NCI-H2081 treated with DMSO at 0.1 percent for 48 hours (cell line): Measurements from ENCODE around the gene VPS26A.
"Not testable (repeated sequence)": the region's sequence is repeated elsewhere in the genome, so short reads cannot be mapped to it uniquely, and the experiment has no call there.

Source experiments
- DNase-seq: peaks from one replicate; lab custom pipeline; 2025; lab: John Stamatoyannopoulos, UW

Gene VPS26A

DNA sequence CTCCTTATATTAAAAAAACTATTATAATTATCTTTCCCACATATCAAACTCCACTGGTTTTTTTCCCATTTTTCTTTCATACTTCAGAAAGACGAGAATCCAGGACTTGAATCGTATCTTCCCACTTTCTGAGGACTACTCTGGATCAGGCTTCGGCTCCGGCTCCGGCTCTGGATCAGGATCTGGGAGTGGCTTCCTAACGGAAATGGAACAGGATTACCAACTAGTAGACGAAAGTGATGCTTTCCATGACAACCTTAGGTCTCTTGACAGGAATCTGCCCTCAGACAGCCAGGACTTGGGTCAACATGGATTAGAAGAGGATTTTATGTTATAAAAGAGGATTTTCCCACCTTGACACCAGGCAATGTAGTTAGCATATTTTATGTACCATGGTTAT, 20.2 kb upstream of the VPS26A start:
- no peak for DNase-seq

DNA sequence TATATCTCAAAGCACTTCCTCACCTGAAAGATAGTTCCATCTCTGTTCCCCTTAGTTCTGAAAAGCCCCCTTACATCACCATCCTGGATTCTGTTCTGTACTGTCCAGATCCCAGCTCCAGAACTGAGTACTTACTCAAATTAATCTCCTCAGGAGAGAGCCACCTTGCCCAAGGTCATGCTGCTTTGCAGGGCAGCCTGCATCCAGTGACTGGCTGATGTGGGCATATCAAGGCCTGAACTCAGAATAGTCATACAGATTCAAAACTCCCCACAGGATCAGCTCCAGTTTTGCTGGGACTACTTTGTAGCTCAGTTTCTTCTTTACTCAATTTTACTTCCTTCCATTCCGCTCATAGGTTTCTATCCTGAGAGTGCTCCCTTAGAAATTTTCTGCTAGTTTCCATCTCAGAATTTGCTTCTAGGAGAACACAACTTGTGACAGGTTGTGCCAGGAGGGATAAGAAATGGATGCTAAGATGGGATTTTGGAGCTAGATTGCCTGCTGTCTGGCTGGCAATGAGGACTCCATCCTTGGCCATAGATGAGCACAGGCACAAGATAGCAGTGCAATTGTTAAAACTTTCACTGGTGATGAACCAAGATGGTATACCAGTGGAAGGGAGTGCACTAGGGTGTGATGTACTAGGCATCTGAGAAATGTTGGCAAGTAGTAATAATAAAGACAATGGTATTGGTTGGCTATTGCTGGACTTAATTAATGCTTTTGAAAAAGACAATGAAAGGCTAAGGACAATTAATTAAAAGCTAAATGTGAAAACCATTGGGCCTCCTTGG, 18.8 kb upstream of the VPS26A start:
- DNase-seq, result no peak

DNA sequence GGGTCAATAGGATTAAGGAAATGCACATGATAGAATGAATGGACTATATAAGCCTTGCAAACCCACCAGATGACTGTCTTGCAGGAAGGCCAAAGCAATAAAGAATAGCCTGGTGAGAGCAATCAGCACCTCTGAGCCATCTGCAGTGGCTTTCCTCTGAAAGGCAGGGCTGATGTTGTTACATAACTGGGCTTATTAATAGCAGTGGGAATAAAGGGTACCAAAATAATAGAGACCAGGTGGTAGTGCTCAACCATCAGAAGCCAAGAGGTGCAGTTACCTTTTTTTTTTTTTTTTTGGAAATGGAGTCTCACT, 16.8 kb upstream of the VPS26A start:
- no peak for DNase-seq

DNA sequence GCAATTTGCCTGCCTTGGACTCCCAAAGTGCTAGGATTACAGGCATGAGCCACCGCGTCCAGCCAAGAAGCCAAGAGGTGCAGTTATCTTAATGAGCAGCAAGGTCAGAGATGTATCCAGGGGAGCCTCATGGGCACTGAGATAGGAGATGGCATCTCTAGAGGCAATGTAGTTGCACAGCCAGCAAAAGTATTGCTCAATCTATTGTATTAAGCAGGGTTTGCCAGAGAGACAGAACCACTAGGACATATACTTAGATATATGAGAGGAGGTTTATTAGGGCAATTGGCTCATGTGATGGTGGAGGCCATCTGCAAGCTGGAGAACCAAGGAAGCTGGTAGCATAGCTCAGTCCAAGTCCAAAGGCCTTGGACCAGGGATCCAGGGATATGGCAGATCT, 16.3 kb upstream of the VPS26A start:
- no peak for DNase-seq

DNA sequence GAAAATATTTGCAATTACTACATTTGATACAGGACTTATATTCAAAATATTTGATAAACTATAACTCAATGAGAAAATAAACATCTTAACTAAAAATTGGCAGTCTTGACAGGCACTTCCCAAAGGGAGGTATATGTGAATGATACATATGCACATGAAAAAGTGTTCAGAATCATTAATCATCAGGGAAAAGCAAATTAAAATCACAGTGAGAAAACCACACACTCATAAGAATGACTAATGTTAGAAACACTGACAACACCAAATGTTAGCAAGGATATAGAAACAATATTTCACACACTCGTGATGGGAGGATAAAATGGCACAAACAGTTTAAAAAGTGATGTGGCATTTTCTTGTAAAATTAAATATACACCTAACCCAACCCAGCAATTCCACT, 4.1 kb upstream of the VPS26A start:
- DNase-seq, result no peak

DNA sequence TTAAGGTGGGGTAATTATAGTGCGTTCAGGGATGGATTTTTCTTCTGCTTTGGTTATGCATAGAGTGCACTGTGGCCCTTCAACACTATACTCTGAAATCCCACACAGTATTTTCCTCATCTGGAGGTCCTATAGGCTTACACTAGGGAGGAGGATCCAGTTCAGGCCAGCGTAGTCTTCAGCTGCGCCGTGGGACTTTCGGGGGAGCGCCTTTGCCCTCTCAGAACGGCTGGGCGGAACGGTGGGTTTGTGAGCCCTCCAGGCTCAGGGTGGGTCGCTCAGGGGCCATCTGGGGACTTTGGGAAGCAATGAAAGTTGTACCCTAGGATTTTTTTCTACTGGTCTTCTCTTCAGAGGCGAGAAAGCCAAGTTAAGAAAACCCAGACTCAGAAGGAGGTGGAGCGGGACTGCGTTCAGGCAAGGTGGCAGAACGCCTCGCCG, 652 bp upstream of the VPS26A start:
- DNase-seq, result no peak

DNA sequence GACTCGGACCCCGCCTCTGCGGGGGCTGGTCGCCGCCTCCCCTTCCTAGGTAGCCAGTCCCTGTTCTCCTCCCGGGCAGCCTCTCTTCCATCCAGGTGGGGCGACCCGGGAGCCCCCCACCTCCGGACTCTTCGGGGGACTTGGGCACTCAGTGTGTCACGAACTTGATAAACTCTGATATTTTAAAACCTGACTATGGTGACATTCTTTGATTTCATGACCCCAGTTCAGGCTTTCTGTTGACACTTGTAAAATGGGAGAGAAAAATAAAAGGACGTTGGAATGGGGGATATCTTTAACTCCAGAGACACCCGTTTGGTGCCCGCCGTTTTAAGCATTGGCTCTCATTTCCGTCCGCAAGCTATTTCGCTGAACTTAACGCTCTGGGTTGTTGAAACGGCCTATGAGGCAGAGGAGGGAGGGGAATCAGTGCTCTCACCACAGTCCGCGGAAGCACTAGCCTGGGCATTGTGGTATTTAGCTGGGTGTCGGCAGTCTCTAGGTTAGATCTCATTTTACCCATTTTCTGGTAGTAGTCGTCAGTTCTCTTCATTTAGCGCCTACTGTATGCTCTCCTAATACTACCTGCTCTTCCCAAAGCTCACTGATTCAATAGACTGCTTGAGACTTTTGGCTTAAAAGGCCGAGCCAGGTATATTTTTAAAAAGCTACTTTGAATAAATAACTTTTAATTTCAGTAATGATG, 738 bp downstream of the VPS26A start:
- no peak for DNase-seq

DNA sequence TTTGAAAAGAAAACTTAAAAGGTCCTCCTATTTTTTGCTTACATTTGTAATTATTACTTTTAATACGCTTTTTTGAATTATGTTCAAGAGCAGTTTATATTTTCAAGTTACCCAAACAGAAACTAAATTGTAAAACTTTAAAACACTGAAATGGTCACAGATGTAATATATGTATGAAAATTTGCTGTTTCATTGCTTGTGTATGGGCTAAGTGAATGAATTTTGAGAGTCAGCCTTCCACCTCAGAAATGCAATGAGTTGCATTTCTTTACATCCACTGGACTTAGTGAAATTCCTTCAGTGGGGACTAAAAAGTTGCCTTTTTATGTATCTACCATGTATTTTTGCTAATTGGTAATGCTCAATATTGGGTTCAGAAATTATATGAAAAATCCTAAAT, 1.6 kb downstream of the VPS26A start:
- no peak for DNase-seq

DNA sequence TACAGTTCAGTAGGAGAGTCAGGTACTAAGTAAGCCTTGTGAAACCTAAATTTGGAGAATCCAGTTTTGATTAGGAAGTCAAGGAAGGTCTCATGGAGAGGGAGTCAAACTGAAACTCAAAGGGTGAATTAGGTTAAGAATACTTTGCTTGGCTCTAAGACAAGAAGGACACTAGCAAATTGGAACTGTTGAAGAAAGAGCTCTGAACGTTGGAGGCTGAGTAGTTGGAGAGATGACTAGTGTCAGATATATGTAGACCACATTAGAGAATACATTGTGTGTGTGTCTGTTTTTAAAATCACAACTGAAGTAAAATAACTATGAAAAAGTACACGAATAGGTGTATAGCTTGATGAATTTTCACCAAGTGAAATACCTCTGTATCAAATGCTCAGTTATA, 6.3 kb downstream of the VPS26A start:
- no peak for DNase-seq

DNA sequence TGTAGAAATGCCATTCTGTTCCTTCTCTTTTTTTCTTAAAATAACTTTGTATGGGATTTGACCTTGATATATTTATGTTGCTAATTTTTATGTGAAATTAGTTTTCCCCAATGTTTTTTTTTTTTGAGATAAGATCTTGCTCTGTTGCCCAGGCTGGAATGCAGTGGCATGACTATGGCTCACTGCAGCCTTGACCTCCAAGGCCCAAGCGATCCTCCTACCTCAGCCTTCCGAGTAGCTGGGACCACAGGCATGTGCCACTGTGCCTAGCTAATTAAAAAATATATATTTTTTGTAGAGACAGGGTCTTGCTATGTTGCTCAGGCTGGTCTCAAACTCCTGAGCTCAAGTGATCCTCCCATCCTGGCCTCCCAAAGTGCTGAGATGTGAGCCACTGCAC, 16.0 kb downstream of the VPS26A start:
- no peak for DNase-seq

DNA sequence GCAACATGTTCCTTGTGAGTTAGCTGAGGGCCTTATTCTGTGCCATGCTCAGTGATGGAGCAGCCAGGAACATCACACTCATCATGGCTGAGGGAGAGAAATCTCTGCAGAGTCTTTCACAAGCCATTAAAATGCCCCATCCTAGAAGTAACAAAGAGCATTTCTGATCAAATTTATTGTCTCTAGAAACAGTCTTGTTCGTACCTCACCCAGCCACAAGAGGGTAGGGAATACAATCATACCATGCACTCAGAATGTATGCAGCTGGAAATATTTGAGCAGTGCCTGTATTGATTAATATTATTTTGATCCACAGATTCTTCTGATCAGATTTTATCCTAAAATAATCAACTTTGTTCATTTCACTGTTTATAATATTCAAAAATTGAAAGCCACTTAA, 17.3 kb downstream of the VPS26A start:
- DNase-seq, result no peak

DNA sequence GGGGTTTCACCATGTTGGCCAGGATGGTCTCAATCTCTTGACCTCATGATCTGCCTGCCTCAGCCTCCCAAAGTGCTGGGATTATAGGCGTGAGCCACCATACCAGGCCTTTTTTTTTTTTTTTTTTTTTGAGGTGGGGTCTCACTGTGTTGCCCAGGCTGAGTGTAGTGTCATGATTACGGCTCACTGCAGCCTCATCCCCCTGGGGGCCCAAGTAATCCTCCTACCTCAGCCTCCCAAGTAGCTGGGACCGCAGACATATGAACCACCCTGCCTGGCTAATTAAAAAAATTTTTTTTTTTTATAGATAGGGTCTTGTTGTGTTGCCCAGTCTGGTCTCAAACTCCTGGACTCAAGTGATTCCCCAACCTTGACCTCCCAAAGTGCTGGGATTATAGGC, 18.1 kb downstream of the VPS26A start:
- DNase-seq, result not testable (repeated sequence)

DNA sequence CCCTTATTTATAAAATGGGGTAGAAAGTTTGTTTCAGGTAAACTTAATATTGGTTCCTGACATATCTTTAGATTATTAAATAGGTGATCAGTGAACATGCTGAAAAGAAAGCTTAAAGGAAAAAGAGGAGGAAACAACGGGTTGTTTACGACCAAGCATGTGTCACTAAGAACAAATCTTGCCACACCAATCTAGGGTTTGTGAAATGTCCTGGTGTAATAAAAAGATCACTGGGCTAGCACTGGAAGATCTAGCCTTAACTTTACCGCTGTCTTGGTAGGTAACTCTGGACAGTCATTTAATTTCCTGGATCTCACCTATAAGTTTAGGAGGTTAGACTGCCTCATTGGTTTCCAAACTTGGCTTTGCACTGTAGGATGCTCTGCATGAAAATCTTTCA, 19.0 kb downstream of the VPS26A start:
- DNase-seq, result no peak

DNA sequence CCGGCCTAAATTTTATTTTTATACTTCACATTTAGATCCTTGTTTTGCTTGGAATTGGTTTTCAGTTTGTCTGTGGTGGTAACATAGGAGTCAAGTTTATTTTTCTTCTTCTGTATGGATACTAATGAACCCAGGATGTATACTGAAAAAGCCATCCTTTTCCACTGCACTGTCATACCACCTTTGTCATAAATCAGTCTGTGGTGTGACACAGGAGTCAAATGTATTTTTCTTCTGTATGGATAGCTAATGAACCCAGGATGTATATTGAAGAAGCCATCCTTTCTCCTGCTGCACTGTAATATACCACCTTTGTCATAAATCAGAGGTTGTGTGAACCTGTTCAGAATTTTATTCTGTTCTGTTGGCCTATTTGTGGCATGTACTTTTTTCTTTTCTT, 21.4 kb downstream of the VPS26A start:
- no peak for DNase-seq

DNA sequence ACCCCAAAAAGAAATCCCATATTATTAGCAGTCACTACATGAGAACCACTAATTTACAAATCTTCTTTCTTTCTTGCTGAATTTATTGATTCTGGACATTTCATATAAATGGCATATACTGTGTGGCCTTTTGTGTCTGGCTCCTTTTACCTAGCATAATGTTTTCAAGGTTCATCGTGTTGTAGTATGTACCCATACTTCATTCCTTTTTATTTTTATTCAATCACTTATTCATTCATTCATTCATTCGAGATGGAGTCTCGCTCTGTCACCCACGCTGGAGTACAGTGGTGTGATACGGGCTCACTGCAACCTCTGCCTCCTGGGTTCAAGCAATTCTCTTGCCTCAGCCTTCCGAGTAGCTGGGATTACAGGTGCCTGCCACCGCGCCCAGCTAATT, 21.9 kb downstream of the VPS26A start:
- DNase-seq, result no peak

DNA sequence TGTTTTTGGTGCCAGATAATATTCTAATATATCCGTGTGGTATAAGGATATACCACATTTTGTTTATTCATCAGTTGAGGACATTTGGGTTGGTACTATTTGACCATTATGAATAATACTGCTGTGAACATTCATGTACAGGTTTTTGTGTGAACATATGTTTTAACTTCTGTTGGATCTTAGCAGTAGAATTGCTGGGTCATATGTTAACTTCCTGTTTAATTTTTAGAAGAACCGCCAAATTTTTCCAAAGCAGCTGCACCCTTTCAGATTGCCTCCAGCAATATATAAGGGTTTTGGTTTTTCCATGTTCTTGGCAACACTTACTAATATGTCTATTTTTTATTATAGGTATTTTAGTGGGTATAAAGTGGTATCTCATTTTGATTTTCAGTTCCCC, 22.8 kb downstream of the VPS26A start:
- DNase-seq, result no peak

DNA sequence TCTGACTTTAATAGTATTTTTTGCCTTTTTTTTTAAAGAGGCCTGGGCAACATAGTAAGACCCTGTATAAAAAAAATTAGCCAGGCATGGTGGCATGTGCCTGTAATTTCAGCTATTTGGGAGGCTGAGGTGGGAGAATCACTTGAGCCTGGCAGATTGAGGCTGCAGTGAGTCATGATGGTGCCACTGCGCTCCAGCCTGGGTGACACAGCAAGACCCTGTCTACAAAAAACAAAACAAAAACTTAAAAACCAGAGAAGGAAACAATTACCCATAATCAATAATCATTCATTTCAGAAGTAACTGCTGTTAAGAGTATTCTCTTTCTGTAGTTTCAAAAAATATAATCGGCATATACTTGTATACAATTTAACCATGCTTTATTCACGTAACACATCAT, 28.0 kb downstream of the VPS26A start:
- no peak for DNase-seq

DNA sequence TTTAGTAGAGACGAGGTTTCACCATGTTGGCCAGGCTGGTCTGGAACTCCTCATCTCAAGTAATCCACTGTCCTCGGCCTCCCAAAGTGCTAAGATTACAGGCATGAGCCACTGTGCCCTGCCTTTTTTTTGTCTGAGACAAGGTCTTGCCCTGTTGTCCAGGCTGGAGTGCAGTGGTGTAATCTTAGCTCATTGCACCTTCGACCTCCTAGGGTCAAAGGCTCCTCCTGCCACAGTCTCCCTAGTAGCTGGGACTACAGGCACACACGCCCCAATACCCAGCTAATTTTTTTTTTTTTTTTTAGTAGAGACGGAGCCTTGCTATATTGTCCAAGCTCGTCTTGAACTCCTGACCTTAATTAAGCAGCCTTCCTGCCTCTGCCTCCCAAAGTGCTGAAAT, 29.2 kb downstream of the VPS26A start:
- no peak for DNase-seq

DNA sequence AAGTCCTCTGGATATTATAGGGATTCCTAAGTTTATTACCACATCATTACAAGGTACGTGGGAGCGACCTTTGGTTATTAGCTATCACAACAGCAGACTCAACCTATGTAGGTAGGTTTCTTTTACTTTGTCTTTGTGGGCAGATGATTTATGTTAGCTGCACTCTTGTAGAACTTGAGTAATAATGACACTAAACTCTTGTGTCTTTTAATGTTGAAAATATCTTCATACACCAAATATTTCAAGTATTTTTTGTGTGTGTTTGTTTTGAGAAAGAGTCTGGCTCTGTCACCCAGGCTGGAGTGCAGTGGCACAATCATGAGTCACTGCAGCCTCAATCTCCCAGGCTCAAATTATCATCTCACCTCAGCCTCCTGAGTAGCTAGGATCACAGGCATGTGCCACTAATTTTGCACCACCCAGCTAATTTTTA, 36.8 kb downstream of the VPS26A start:
- no peak for DNase-seq

DNA sequence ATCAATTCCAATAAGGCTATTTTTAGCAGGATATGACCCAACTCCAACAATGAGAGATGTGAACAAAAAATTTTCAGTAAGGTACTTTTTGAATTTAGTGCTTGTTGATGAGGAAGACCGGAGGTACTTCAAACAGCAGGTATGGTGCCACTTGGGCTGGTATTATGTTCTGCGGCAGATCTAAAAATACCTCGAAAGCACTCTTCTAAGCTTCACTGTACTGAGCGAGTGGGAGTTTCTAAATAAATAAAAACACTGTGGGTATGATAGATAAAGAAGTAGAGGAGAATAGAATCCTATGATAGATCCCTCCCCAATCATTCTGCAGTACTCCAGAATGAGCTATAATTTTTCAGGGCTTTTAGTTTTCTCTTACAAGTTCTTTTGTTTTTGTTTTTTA, 44.5 kb downstream of the VPS26A start:
- DNase-seq, result no peak

DNA sequence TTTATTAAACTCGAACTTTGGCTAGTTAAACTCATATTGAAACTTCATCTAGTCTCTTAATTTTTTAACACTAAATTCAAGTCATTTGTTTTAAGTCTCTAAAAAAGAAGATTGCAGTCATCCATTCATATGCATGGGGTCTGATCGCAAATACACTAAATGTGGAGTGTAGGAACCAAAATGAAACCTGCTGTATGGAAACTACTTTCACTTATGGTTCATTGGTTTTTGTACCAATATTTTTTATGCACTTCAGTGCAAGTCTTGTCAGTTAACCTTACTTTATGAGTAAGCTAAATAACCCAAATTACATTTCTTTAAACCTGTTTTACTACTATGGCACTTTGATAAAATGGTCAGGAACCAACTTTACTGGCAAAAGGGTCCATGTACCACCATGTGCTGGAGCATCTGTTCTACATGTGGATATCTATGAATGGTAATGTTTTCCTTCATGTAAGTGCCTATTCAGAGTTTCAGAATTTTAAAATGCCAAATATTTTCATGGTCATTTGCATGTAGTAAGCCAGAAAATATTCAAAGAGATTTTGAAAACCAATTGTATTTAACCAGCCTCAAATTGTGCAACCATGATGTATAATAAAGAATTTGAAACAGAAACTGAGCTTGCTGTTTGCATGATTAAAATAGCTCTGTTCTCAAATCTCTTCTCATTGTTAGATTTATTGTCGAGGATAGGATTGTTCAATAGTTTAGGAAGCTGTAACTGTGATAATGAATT, 48.4 kb downstream of the VPS26A start:
- no peak for DNase-seq

DNA sequence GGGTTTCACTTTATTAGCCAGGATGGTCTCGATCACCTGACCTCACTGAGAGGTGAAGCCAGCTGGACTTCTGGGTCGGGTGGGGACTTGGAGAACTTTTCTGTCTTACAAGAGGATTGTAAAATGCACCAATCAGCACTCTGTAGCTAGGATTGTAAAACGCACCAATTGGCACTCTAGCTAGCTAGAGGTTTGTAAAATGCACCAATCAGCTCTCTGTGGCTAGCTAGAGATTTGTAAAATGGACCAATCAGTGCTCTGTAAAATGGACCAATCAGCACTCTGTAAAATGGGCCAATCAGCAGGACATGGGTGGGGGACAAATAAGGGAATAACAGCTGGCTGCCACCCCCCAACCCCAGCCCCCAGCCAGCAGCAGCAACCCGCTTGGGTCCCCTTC, 51.3 kb downstream of the VPS26A start:
- not testable (repeated sequence) for DNase-seq

DNA sequence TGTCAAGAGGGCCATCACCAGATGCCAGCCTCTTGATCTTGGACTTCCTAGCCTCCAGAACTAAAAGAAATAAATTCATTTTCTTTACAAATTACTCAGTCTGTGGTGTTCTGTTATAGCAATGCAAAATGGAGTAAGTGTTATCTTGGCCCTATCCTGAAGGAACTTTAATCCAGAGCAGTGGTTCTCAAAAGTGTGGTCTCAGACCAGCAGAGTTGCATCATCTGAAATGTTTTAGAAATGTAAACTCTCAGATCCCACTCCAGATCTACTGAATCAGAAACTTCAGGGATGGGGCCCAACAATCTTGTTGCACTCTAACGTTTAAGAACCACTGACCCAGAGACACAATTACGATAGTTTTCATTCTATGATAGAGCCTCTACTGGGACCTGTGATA, 52.8 kb downstream of the VPS26A start:
- DNase-seq, result no peak
